Stimulated activated naive CD4-positive, alpha-beta T cell (primary cell): ENCODE data around the gene BANP.
"Not testable (repeated sequence)": the region's sequence is repeated elsewhere in the genome, so short reads cannot be mapped to it uniquely, and the experiment has no call there.

ENCODE experiments used
- DNase-seq, 6 experiments: peaks; one replicate each; lab custom pipeline; 2025; lab: John Stamatoyannopoulos, UW

Gene BANP

GRCh38 chr16:88104363-88104762, 153.1 kb downstream of the BANP start:
- DNase-seq = not testable (repeated sequence)

GRCh38 chr16:88105574-88106140, 154.4 kb downstream of the BANP start:
- DNase-seq = not testable (repeated sequence)

GRCh38 chr16:88106566-88106965, 155.3 kb downstream of the BANP start:
- not testable (repeated sequence) for DNase-seq

- no peak for DNase-seq
Observed at GRCh38 chr16:88108762-88109161, 157.5 kb downstream of the BANP start.

GRCh38 chr16:88109726-88110621, 158.7 kb downstream of the BANP start:
- DNase-seq = not testable (repeated sequence)

GRCh38 chr16:88110875-88111494, 159.8 kb downstream of the BANP start:
- DNase-seq = not testable (repeated sequence)

GRCh38 chr16:88111976-88112375, 160.7 kb downstream of the BANP start:
- not testable (repeated sequence) for DNase-seq

- no peak for DNase-seq
Observed at GRCh38 chr16:88113545-88114045, 162.4 kb downstream of the BANP start.

- DNase-seq = not testable (repeated sequence)
Observed at GRCh38 chr16:88114541-88115228, 163.5 kb downstream of the BANP start.

GRCh38 chr16:88116121-88116520, 164.9 kb downstream of the BANP start:
- DNase-seq = no peak

- no peak for DNase-seq
Observed at GRCh38 chr16:88117476-88117868, 166.2 kb downstream of the BANP start.

- no peak for DNase-seq
Observed at GRCh38 chr16:88118376-88118775, 167.1 kb downstream of the BANP start.

GRCh38 chr16:88118852-88119741, 167.9 kb downstream of the BANP start:
- DNase-seq = not testable (repeated sequence)

- not testable (repeated sequence) for DNase-seq
Observed at GRCh38 chr16:88119881-88120751, 168.9 kb downstream of the BANP start.

- no peak for DNase-seq
Observed at GRCh38 chr16:88120812-88121211, 169.6 kb downstream of the BANP start.

- not testable (repeated sequence) for DNase-seq
Observed at GRCh38 chr16:88121391-88121790, 170.2 kb downstream of the BANP start.

- no peak for DNase-seq
Observed at GRCh38 chr16:88121886-88122580, 170.8 kb downstream of the BANP start.
